NCI-H187 treated with DMSO at 0.1 percent for 48 hours (cell line): Measurements from ENCODE around the gene KRTAP10-2.
"Not testable (repeated sequence)": the region's sequence is repeated elsewhere in the genome, so short reads cannot be mapped to it uniquely, and the experiment has no call there.

ENCODE experiments used
- DNase-seq: peaks from one replicate; lab custom pipeline; 2025; lab: John Stamatoyannopoulos, UW

KRTAP10-2 gene

DNA sequence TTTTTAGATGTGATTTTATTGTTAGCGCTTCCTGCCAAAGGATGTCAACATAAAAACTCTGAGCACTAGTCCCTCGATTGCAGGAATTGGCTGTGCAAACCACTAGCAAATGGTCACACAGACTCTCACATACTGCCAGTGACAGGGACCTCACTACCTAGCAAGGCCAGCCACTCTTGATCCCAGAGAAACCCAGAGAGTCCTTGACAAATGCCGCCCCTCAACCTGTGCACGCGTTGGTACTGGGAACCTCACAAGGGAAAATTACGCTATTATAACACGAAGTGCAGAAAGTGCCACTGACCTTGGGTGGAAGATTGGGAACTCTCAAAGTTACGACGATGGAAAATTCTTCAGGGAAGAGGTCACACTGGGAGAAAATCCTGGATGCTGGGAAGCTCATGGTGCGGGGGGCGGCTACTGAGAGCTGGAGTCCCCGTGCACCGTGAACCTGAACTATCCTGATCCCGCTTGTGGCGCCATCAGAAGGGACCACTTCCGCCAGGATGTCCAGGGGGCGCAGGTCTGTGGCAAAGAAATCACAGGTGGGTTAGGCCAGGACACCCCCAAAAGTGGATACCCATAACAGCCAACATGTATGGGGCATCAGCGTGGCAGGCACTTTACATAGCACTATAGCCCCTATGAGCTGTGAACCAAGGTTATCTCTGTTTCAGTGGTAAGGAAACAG is 16.3 kb upstream of the KRTAP10-2 start:
- no peak for DNase-seq

DNA sequence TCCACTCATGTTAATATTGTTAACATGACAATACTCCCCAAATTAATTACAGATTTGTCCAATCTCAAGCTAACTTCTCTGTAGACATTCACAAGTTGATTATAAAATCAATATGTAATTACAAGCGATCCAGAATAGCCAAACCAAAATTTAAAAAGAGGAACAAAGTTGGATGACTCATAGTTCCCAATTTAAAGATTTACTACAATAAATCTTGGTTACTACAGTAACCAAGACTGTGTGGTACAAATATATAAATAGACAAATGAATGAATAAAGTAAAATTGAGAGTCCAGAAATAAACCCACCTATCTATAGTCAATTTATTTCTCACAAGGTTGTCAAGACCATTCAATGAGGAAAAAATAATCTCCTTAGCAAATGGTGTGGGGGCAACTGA is 15.1 kb upstream of the KRTAP10-2 start:
- DNase-seq, result no peak

DNA sequence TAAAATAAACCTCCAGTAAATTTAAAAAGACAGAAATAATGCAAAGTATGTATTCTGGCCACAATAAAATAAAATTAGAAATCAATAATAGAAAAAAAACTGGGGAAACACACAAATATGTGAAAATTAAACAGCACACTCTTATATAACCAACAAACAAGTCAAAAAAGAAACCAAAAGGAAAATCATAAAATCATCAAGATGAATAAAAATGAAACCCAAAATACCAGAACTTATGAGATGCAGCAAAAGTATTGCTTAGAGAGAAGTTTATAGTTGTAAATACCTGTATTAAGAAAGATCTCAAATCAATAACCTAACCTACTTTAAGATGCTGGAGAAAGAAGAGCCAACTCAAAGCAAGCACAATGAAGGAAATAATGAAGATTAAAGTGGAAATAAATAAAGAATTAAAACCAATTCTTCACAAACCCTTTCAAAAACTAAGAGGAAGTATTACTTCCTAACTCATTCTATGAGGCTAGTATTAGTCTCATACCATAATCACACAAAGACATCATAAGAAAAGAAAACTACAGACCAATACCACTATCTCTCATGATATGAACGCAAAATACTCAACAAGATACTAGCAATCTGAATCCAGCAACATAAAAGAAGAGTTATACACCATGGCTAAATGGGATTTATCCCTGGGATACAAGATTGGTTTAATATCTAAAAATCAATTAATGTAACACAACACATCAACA is 13.7 kb upstream of the KRTAP10-2 start:
- DNase-seq, result no peak

DNA sequence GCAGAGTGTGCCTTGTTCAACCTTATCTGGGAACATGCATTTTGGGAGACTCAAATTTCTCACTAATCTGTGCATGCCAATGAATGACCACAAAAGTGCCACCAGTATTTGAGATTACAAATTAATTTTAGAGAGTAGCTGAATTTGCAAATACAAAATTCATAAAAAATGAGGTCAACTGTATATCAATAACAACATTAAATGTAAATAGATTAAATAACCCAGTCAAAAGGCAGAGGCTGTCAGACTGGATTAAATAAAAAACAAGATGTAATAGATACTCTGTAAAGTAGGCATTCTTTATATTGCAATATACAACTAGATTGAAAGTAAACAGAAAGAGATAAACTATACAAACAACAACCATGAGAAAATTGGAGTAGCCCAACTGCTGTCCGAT is 12.8 kb upstream of the KRTAP10-2 start:
- no peak for DNase-seq

DNA sequence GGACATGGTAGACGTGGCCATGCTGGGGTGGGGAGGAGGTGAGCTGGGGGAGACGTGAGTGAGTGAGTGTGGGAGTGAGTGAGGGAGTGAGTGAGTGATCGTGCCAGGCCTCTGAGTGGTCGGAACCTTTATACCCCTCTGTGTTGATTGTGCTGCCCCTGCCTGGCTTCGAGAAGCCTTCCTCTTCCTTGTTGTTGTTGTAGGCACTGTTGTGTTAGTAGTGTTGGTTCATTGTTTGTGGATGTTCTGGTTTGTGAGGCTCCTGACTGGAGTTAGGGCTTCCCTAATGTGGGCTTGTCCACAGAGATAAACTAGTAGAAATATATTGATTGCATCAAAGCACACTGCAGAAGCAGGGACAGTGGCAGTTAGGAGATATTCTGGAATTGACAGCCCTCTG is 7.4 kb upstream of the KRTAP10-2 start, which contains the start of gene KRTAP10-3:
Gene KRTAP10-3 (minus strand): TSS at position 101 of the 400 bp plus-strand sequence. CDS start 80 bp downstream, at position 21.
- DNase-seq, result no peak

DNA sequence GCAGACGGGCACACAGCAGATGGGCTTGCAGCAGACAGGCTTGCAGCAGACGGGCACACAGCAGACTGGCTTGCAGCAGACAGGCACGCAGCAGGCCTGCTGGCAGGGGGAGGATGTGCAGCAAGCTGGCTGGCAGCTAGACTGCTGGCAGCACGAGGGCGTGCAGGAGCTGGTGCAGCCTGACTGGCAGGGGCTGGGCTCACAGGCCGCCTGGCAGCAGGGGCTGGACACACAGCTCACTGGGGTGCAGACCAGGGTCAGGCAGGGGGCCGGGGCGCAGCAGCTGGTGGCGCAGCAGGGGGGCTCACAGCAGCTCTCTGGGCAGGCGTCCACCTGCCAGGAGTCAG is 7.0 kb upstream of the KRTAP10-2 start:
- DNase-seq, result not testable (repeated sequence)

DNA sequence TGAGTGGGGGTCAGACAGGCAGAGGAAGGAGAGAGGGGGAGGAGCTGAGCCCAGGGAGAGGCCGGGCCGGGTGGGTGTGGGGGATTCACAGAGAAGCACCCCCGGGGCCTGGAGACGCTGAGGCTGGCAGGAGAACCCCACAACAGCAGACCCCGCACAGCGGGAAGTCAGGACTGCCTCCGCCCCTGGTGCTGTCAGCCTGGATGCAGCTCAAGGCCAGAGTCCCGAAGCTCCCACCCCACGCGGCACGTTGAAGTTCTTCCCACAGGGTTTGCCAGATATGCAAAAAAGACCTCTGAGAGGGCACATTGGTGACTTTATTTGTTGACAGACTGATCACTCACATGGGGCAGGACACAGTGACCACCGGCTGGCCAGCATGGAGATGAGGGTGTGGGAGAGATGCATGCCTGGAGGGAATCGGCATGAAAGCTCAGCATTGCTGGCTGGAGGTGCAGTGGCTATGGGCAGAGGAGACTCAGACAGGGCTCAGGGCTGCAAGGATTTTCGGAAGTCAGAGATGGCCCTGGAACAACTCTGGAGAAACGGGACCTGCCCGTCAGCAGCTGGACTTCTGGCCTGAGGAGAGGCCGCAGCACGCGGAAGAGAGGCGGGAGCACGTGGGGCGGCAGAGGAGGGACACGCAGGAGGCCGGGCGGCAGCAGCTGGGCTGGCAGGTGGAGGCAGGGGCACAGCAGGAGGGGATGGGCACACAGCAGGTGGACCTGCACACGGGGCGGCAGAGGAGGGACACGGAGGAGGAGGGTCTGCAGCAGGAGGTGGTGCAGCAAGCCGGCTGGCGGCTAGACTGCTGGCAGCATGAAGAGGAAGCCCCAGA is 6.4 kb upstream of the KRTAP10-2 start:
- DNase-seq, result no peak

DNA sequence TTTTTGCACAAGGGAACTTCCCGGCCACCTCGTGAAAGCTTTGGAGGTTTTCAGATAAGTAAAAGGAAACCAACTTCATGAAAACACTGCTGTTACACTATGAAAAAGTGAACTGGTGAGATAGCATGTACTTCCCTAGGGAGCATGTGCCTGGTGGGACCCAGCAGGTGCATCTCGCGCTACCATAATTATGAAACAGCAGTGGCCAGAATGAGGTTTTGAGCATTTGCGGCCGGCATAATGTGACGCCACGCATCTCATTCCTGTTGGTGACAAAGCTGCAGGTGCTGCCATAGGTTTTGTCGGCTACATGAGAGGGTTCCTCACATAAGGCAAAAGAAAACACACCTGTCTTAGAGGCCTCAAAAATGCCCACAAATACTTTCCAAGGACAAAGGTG is 5.6 kb upstream of the KRTAP10-2 start:
- DNase-seq, result no peak

DNA sequence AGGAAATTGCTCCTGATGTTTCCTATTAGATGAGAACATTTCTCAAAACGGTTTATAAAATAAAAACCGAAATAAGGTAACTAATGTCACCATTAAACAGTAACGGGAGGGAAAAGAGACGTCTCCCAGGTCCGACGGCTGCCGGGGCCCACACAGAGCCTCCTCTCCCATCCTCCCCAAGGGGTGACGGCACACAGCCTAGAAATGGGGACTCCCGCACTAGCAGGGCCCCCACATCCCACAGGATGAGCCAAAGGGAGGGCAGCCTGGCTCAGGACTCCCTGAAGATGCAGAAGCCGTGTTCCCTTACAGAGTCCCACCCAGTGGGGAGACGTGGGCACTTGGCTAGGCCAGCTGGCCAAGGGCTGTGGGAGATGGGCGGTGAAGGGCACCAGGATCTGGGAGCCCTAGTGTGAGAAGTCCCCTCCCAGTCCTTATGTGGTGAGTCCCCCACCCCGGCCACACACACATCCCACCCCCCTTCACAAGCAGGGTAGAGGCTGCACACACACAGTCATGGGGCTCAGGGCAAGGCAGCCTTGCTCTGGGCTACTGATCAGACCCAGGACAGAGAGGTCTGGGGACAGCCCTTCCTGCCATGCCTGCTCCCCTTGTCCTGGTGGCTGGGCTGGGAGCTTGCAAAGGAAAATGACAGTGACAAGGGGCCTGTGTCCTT is 4.0 kb upstream of the KRTAP10-2 start:
- DNase-seq, result no peak

DNA sequence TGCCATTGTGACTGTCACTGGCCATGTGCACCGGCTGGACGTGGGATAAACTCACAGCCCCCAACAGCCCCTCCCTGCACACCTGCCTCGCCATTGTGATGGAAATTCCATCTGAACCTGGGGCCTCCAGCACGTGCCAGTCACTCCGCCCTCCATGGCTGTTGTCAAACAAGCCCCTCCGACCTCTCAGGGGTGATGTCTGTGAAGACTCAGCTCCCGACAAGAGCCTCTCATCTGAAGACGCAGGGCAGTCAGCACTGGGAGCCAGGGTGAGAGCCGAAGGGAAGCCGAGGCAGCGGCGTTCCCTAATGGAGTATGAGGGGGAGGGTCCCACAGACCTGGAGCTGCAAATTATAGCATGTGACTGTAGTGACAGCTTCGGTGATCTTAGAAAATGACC is 1.4 kb upstream of the KRTAP10-2 start:
- no peak for DNase-seq

DNA sequence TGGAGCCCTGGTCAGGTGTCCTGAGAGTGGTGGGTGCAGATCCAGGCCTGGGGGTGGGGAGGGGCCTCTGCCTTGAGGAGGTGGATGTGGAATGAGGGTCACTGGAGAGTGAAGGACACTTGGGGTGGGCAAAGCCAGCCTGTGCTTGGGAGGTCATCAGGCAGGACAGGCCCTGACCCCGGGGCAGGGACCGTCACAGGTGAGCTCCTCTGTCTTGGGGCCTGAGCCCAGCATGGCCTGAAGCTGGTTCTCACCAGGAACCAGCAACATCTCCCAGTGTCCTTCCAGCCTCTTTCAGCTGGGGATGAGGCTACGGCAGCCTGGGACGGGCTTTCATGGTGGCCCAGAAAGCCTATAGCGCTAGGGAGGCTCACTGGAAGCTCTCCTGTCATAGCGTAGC is 831 bp upstream of the KRTAP10-2 start:
- no peak for DNase-seq

DNA sequence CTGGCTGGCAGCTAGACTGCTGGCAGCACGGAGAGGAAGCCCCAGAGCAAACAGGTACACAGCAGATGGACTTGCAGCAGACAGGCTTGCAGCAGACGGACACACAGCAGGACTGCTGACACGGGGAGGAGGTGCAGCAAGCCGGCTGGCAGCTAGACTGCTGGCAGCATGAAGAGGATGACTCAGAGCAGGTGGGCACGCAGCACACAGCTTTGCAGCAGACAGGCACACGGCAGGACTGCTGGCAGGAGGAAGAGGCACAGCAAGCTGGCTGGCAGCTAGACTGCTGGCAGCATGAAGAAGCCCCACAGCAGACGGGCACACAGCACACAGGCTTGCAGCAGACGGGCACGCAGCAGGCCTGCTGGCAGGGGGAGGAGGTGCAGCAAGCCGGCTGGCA is 498 bp downstream of the KRTAP10-2 start:
- DNase-seq, result no peak

DNA sequence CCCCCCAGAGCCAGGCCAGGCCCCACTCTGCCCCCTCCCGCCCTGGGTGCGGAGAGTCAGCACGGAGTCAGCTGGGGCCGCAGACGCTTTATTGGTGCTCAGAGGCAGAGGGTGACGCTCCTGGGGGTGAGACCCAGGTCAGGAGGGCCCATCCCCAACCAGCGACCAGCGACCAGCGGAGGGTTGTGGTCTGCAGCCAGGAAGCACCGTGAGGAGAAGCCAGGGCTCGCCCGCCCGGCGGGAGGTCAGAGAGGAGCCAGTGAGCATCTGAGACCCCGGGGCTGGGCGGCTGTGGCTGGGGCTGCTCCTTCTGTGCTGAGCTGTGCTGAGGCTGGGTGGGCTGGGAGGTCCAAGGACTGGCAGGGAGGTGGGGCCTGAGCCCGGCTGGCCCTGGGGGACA is 1.0 kb downstream of the KRTAP10-2 start:
- DNase-seq, result not testable (repeated sequence)

DNA sequence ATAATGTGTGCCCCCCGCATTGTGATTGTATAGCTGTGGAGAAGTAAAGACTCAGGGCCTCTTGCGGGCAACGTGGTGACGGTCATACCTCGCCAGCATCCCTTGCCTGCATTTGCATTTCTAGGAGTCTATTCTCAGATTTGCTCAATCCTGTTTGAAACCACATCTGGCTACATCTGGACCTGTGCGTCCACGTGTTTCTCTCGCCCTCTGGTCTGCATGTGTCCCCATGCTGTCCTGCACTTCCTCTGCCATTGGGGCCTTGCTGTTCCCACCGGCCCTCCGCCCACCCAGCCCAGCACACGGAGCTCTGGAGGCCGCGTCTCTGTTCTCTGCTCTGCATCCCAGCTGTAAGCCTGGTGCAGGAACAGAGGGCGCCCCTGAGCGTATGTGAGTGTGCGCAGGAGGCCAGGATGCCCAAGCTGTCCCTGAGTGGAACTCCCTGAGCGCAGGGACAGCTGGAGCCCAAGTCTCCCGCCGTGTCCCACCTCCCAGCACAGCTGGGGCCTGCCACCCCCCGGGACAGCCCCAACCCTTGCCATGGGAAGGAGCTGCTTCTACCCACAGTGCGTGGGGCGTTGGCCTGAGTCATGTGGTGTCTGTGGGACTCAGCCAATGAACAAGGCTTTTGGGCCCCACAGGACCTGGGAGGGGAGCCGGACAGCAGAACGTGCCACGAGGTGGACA is 1.6 kb downstream of the KRTAP10-2 start:
- no peak for DNase-seq

DNA sequence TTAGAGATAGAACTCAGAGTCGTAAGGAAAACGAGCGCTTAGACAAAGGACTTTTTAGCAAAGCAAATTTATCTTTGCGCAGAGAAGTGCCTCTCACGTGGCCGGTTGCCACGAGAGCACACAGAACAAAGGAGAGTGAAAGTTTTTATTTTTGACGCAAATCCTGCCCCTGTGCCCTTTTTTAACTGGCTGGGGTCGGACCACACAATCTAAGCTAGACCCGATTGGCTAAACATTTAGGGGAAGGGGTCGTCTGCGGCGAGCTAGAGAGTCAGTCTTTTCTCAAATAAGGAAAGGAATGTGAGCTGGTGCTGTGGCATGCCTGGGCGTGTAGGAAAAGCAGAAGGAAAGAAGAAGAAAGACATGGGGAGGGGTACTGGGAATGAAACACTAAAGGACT is 2.4 kb downstream of the KRTAP10-2 start:
- DNase-seq, result no peak

DNA sequence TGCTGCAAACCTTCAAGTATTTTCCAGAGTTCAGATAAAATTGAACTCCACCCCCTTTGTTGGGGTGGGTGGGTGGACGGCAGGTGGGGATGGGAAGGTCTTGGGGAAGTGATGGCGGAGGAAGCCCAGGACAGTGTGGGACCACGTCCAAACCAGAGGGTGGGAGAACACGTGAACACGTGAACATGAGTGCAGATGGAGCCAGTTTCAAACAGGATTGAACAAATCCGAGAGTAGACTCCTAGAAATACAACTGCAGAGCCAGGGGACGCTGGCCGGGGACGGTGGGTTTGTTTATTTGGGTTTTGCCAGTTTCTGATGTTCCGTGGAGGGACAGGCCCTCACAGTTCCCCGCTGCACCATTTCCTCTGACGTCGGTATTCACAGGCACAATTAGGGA is 2.9 kb downstream of the KRTAP10-2 start:
- no peak for DNase-seq

DNA sequence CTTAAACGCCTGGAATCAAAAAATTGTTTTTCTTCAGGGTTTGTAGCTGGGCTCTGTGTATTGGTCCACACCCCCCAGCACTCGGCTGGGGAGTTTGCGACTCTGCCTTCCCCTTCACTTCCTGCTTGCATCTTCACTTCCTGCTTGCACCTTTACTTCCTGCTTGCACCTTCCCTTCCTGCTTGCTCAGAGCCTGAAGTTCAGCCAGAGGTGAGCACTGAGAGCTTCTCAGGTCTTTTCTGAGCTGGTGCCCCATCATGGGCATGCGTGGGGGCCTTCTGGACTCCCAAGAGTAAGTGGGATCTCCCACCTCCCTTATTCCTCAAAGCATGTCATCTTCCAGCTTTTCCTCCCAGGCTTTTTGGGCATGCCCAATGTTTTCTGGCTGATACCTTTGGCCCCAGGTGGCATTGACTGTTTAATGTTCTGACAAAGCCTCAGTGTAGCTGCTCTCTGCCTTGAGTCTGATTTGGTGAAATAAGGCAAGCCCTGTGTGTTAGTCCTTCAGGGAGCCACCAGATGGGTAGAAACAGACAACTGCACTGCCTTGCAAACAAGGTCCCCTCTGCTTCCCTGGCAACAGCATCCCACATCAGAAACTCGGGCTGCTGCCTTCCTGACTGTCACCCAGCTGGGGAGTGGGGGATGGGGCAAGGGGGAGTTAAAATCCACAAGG is 3.5 kb downstream of the KRTAP10-2 start:
- no peak for DNase-seq

DNA sequence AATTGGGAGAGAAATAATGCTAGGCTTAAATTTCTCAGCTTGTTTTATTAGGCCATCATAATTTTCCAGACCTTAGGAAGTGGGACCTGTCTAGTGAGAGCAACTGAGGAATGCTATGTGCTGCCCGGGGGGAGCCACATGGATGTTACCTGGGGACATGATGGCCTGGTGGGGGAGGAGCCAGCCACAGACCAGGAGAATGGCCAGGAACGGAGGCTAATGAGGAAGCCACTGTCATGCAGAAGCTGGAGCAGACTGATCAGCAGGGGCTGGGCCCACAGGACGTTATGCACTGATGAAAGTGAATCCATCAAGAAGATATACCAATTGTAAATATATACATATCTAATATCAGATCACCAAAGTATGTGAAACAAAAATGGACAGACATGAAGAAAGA is 6.7 kb downstream of the KRTAP10-2 start:
- no peak for DNase-seq

DNA sequence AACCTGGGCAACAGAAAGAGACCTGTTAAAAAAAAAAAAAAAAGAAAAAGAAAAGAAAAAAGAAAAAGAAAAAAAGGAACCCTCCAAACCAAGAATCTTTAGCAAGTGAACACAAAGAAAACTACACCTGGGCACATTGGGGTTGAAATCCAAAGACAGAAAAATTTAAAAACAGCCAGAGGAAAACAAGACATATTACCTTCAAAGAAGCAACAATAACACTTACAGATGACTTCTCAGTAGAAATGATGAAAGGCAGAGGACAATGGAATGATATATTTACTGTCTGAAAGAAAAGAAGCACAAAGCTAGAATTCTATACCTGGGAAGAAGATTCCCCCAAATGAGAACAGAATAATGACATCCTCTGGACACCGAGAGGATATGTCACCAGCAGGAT is 8.6 kb downstream of the KRTAP10-2 start:
- DNase-seq, result no peak

DNA sequence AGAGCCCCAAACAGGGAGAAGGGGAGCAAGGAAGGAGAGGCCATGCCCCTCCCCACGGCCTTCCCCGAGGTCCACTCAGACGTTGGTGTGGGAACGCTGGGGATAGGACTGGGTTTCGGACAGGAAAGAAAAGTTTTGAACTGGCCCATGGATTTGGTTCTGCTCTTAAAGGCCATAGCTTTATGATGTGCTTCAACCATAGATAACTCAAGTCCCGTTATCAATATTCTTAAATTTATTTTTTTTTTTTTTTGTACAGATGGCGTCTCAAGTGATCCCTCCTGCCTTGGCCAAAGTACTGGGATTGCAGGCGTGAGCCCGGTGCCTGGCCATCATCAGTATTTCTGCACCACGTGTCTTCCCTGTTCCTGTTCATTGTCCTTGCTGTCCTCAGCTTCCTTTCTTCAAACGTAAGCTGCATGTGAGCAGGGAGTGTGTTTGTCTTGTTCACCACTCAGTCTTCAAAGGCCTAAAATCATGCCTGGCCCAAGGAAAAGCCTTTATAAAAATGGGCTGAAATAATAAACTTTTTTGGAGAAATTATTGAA is 10.5 kb downstream of the KRTAP10-2 start:
- no peak for DNase-seq
